HT1080 (cell line): ENCODE results near the gene FCAMR. TPM values are rescaled to one million over a fixed set of nuclear protein-coding genes. Genes with fewer than 3 reads are reported as not detected.

Experiments
- DNase-seq: peaks from one replicate; pipeline ENCODE4 v3.0.0-alpha.2; 2015; ENCODE audit warnings: low read depth
- total RNA-seq: library from RNA; depleted of rRNA; stranded (reverse); fragments of >200 nt; shearing (Covaris generic); gene quantifications from 2 replicates; pipeline ENCODE4 v1.2.3, GENCODE V29; 2014

The FCAMR gene
- total RNA-seq, 1 experiment from 2014 or later: not detected

GRCh38 chr1:206960676-206961386 is 9.4 kb downstream of the FCAMR start:
- no peak for DNase-seq

GRCh38 chr1:206958144-206958543 is 12.1 kb downstream of the FCAMR start:
- DNase-seq: no peak

- no peak for DNase-seq
These were observed 12.6 kb downstream of the FCAMR start for GRCh38 chr1:206957639-206958038.

DNA sequence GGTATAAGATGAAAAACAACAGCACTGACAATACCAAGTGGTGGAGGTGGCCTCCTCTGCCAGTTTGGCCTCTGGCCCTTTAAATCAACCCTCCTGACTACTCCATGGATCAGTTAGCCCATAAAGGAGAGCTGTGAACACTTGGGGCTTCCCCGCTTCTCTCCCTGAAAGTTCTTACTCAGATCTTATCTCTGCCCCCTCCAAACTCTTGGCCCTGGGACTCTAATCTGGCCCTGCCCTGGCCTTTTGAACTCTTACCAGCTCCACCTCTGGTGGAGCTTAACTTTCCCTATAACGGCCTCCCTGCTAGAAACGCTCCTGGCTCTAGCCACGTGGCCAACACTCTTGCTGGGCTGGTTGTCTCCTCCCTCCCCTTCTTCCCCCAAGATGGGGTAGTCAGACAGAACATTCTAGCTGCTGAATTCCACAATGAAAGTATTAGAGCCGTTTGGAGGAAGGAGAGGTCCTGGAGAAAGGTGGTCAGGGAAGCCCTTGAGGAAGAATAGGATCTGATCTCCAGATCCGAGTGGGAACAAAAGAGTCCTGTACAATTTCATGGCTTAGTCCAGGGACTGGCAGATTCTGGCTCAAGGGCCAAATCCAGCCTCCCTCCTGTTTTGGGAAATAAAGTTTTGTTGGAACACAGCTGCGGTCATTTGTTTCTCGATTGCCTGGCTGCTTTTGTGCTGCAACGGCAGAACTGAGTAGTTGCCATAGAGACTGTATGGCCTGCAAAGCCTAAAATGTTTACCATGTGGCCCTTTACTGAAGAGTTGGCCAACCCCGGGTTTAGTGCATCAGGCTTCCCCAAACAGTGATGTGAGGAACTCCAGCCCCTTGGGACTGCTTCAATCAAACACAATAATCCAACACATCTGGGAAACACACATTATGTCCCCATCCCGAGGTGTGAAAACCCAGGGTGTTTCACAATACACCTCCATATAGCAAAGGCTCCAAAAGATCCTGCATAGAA is 14.5 kb downstream of the FCAMR start:
- no peak for DNase-seq

DNA sequence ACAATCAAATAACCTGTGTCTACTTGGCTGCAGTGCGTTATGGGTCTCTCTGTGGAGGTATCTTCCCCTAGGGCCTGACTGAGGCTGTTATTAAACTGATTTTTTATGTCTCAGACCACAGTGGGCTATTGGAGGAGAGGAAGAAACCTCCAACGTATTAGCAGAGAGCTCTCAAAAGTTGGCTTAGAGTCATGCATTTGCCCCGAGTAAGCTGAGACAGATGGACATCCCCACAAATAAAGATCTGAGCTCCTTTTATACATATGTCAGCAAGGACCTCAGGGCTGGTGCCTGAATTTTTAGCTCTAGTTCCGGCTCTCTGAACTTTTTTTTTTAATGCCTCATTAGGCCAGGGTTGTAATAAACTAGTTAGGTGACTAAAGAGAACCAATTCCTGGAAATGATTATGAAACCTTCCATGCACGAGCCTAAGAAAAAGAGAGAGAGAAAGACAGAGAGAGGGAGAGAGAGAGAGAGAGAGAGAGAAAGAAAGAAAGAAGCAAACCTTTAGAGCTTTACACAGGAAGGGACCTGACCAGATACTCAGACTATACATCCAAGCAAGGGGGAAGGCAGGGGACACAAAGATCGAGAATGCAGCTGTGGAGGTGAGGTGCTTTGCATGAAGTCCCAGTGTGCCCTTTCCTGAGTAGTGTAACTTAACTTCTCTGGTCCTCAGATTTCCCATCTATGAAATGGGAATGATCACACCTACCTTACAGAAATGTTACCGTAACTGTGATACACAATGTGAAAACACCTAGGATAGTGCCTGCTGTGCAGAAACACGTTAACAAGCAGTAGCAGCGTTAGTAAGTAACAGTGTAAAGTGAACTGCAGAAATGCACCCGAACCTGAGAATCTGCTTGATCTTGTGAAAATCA is 15.6 kb downstream of the FCAMR start:
- DNase-seq: no peak

GRCh38 chr1:206953626-206954025 is 16.6 kb downstream of the FCAMR start:
- no peak for DNase-seq

- DNase-seq: no peak
These were observed 17.1 kb downstream of the FCAMR start for GRCh38 chr1:206953126-206953525.

GRCh38 chr1:206952171-206952570 is 18.1 kb downstream of the FCAMR start:
- DNase-seq: peak; percentile 25

DNA sequence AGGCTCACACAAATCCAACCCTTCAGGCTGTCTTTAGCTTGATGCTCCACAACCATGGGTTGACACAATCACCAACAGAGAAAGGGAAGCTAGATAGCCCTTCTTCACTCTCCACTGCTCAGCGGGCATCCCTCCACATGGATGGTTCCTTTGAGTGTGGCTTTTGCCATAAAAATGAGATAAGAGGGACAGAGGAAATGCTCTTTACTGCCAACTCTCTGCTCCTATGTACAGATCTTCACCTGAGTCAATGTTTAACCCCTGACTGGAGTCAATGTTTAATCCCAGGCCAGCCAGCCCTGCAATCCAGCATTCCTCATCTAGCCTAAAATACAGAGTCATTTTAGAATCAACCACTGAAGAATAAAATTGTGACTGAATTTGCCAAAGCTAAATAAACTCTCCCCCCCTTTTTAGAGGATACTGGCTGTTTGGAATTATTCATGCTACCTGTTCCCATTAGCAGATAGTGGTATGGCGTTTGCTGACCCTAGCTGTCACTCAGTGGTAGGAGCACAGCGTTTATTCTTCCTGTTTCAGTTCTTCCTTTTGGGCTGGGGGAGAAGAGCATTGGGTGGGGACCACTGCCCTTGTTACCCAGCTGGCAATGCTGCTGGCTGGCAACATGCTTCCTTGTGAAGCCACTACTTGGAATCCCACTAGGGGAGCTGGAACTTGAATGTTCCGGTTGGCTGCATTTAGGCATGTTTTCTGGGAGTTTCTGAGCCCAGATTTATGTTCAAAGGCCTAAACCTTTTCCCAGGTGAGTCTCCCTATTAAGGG is 18.8 kb downstream of the FCAMR start:
- DNase-seq: no peak

GRCh38 chr1:206949641-206950040 is 20.6 kb downstream of the FCAMR start:
- DNase-seq: no peak

DNA sequence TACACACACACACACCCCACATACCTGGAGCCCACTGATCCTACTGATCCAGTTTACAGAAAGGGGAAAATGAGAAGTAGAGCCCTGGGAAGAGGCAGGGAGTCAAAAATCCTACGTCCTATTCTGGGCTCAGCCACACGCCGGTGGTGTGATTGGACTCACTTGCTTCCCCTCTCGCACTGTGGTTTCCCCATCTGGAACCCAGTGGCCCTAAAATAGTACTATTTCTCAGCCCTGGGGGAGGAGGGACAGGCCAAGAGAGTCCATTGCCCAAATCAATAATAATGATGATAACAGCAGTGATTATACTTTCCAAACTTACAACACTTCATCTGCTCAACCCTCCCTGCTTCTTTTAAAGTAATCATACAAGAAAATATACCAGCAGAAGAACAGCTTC is 21.1 kb downstream of the FCAMR start:
- DNase-seq: no peak

DNA sequence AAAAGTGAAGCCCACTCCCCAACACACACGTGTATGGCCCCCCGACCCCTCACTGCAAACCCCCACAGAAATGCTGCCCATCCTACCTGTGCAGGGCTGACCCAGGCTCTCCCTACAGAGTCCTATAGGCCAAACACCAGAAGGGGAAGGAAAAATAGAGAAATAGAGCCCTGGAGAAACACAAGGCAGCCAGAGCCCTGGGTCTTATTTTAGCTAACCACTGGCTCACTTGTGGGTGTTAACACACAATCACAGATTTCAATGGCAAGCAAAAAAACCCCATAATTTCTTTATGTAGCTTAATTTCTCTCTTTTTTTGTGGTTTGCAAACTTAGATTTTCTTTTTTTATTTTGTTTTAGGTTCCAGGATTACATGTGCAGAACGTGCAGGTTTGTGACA is 23.0 kb downstream of the FCAMR start:
- DNase-seq: no peak

- DNase-seq: no peak
These were observed 24.0 kb downstream of the FCAMR start, which contains the start of gene PIGR for GRCh38 chr1:206946261-206946660. TSS of gene PIGR (minus strand) at chr1:206946466. CDS start at chr1:206940531, 5,935 bp downstream.

GRCh38 chr1:206945779-206946178 is 24.5 kb downstream of the FCAMR start:
- DNase-seq: no peak

DNA sequence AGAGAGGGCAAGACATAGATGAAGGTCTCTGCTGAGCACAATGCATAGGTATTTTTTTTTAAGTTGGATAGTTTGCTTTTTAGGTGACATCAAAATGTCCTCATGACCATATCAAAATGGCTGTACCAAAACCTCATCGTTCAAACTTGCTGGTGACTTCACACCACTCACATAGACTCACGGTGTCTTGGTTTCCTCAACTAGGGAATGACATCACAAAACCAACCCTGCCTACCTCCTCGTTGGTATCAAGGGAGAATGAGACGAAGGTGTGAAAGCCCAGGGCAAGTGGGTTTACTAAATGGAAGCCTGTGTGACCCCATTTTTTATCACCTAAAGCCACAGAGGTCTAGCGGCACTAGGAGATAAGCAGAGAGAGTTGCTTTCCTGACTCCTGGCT is 25.6 kb downstream of the FCAMR start:
- DNase-seq: no peak

- DNase-seq: no peak
These were observed 28.4 kb downstream of the FCAMR start for GRCh38 chr1:206941766-206942418.

- no peak for DNase-seq
These were observed 29.7 kb downstream of the FCAMR start for GRCh38 chr1:206940588-206940936.

GRCh38 chr1:206939841-206940587 is 30.2 kb downstream of the FCAMR start:
- no peak for DNase-seq

- no peak for DNase-seq
These were observed 31.1 kb downstream of the FCAMR start for GRCh38 chr1:206939131-206939530.
